ENCODE data around the gene CERCAM.

CERCAM gene

GRCh38 chr9:128456613-128457061 is 36.0 kb downstream of the CERCAM start:
- peak; percentile 29 to 72 for DNase-seq (ENCODE audit: low read depth in 2 of 2)

- DNase-seq (ENCODE audit: low read depth in 2 of 2) = no peak
Observed at GRCh38 chr9:128457207-128457606, 36.5 kb downstream of the CERCAM start.

- no peak for DNase-seq (ENCODE audit: low read depth in 2 of 2)
Observed at GRCh38 chr9:128459011-128459410, 38.4 kb downstream of the CERCAM start.

GRCh38 chr9:128469070-128469469 is 48.4 kb downstream of the CERCAM start:
- DNase-seq (ENCODE audit: low read depth in 2 of 2) = no peak

- DNase-seq (ENCODE audit: low read depth in 2 of 2) = no peak
Observed at GRCh38 chr9:128470560-128470959, 49.9 kb downstream of the CERCAM start.

- DNase-seq (ENCODE audit: low read depth in 2 of 2) = no peak
Observed at GRCh38 chr9:128473104-128473503, 52.4 kb downstream of the CERCAM start.

- DNase-seq (ENCODE audit: low read depth in 2 of 2) = no peak
Observed at GRCh38 chr9:128475867-128476266, 55.2 kb downstream of the CERCAM start.

- DNase-seq (ENCODE audit: low read depth in 2 of 2) = no peak
Observed at GRCh38 chr9:128479262-128479661, 58.6 kb downstream of the CERCAM start.

- no peak for DNase-seq (ENCODE audit: low read depth in 2 of 2)
Observed at GRCh38 chr9:128481561-128481960, 60.9 kb downstream of the CERCAM start.

- no peak for DNase-seq (ENCODE audit: low read depth in 2 of 2)
Observed at GRCh38 chr9:128482186-128482585, 61.5 kb downstream of the CERCAM start.

GRCh38 chr9:128484686-128485413 is 64.2 kb downstream of the CERCAM start:
- no peak for DNase-seq (ENCODE audit: low read depth in 2 of 2)

- no peak for DNase-seq (ENCODE audit: low read depth in 2 of 2)
Observed at GRCh38 chr9:128485414-128485855, 64.8 kb downstream of the CERCAM start.

GRCh38 chr9:128486201-128486600 is 65.5 kb downstream of the CERCAM start:
- DNase-seq (ENCODE audit: low read depth in 2 of 2) = no peak
